Stimulated activated CD4-positive, alpha-beta T cell treated with anti-CD3 and anti-CD28 coated beads, TNF-alpha, amount 100 ng/mL, for 48 hours (primary cell): Measurements from ENCODE around the gene SLIT3.
"Not testable (repeated sequence)": the region's sequence is repeated elsewhere in the genome, so short reads cannot be mapped to it uniquely, and the experiment has no call there.

Experiments
- DNase-seq, 3 donors: peaks; one replicate each; pipeline ENCODE4 v3.0.0-alpha.2; 2020; ENCODE audit warnings: low read depth in 3 of 3

The SLIT3 gene

DNA sequence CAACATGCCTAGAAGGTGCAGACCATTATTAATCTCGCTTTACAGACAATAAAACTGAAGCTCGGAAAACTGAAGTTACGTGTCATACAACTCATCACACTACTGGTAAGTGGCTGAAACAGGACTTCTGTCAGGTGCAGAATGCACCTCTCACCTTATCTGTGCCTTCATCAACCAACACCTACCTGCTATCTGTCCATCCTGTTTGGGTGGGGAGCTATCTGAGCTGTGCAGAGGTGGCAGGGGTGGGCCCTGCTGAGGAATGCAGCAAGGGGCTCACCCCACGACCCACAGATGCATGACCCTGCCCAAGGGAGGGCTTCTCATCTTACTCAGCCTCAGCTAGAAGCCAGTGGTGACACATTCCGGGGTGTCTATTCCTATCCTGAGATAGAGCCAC, 81.6 kb downstream of the SLIT3 start:
- DNase-seq: no peak

- DNase-seq: no peak
Measured at GRCh38 chr5:169218861-169219260, 82.1 kb downstream of the SLIT3 start.

GRCh38 chr5:169218176-169218575, 82.8 kb downstream of the SLIT3 start:
- no peak for DNase-seq

DNA sequence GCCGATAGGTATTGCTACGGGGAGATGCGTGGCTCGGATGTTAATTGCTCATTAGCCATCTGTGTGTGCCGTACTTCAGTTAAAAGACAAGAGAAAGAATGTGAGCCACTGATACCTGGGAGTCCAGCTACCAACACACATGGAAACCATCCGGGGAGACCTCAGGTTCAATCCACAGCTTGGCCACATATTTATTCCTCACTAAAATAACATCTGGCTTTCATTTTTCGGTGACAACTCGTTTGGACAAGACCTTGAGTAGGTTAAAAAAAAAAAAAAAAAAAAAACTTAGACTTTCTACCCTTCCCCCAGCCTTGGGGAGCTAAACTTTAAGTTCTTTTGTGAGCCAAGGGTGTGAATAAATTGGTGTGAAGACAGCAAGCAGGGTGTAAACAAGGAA, 84.1 kb downstream of the SLIT3 start:
- DNase-seq: no peak

GRCh38 chr5:169213479-169213878, 87.5 kb downstream of the SLIT3 start:
- DNase-seq: no peak

DNA sequence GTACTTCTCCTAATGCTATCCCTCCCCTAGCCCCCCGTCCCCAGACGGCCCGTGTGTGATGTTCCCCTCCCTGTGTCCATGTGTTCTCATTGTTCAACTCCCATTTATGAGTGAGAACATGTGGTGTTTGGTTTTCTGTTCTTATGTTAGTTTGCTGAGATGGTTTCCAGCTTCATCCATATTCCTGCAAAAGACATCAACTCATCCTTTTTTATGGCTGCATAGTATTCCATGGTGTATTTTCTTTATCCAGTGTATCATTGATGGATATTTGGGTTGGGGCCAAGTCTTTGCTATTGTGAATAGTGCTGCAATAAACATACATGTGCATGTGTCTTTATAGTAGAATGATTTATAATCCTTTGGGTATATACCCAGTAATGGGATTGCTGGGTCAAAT, 89.2 kb downstream of the SLIT3 start:
- DNase-seq: not testable (repeated sequence)

GRCh38 chr5:169204788-169205400, 96.0 kb downstream of the SLIT3 start:
- no peak for DNase-seq

DNA sequence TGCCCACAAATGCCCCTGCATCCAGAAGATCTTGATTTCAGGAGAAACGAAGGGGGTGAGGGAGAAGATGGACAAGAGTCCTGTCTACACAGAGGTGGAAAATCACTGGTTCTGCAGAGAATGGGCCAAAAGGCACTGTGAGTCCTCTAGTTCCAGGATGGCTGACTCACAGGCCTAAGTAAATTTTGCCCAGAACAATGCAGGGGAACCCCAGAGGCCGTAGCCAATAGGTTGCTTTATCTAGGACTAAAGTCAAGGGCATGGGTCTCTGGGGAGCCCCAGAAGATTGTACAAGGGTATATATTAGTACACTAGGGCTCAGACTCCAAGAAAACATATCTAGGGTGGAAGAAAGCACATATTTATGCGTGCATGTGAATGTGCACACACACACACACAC, 98.0 kb downstream of the SLIT3 start:
- no peak for DNase-seq

DNA sequence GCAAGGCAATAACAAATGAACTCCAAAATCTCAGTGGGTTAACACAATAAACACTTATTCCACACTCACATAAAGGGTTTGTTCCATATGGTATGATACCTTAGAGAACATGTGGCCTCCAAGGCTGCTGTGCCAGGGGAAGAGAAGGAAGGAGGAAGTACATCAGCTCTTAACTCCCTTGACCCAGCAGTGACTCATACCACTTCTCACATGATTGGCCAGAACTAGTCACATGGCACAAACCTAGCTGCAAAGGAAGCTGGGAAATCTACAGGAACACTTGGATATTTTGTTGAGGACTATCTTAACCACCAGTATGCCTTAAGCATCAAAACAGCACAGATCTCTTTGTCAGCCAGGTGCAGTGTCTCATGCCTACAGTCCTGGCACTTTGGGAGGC, 99.3 kb downstream of the SLIT3 start:
- DNase-seq: no peak

- DNase-seq: no peak
Measured at GRCh38 chr5:169200125-169200778, 100.7 kb downstream of the SLIT3 start.

- DNase-seq: no peak
Measured at GRCh38 chr5:169197343-169197742, 103.6 kb downstream of the SLIT3 start.

DNA sequence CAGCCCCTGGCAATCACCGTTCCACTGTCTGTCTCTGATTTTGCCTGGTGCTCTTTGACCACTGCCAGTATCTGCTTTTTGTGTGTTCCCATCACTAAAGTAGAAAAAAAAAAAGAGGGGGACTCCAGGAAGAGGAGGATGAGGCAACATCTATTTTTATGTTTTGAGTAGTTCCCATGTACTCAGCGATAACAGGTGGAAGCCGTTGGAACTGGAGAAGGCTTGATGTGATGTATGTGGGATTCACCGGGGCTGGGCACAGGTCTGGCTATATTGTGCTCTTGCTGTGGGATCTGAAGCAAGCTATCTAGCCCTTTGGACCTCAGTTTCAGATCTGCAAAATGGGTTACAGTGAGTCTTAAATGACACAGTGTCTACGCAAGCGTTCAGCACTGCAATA, 104.9 kb downstream of the SLIT3 start:
- DNase-seq: no peak

DNA sequence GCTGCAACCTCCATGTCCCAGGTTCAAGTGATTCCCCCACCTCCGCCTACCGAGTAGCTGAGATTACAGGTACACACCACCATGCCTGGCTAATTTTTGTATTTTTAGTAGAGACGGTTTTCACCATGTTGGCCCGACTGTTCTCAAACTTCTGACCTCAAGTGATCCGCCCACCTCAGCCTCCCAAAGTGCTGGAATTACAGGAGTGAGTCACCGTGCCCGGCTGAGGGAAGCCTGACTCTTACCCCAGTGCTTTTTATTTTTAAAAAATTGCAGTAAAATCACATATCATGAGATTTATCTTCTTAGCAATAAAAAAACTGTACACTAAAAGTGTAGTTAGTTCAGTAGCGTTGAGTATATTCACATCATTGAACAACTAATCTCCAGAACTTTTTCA, 105.3 kb downstream of the SLIT3 start:
- no peak for DNase-seq

DNA sequence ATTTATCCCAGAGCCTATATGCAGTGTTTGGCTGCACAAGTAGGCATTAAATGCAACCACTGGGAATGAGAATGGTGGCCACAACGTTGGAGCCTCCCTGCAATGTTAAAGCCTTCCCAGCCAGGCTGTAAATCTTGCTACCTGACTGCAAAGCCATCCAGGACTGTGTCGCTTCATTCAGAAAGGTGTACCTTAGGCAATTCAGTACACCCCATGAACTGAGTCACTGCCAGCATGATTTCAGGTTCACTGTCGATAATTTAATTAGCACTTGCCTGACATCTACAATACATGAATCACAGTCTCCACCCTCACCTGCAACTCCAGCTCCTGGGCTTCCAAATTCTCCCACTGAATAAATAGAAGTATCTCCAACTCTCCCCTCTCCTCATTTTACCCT, 108.4 kb downstream of the SLIT3 start:
- no peak for DNase-seq

- DNase-seq: no peak
Measured at GRCh38 chr5:169190849-169191248, 110.1 kb downstream of the SLIT3 start.

DNA sequence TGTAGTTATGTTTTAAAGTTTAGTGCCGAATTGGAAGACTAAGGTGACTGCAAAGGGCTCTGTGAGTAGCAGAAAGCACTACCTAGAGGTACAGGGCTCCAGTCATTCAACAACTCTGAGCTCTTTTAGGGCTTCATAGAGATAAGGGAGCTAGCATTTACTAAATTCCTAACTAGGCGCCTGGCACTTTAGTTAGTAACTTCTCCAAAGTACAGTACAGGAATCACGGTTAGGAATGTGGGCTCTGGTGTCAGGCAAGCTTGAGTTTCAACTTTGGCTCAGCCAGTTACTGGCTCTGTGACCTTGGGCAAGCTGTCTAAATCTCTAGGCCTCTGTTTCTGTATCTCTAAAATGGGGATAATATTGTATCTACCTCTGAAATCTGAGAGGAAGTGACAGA, 115.3 kb downstream of the SLIT3 start:
- DNase-seq: no peak

- DNase-seq: no peak
Measured at GRCh38 chr5:169183576-169183975, 117.4 kb downstream of the SLIT3 start.

GRCh38 chr5:169182797-169183196, 118.1 kb downstream of the SLIT3 start:
- DNase-seq: no peak

- no peak for DNase-seq
Measured at GRCh38 chr5:169181814-169182213, 119.1 kb downstream of the SLIT3 start.

- DNase-seq: no peak
Measured at GRCh38 chr5:169178754-169179153, 122.2 kb downstream of the SLIT3 start.

DNA sequence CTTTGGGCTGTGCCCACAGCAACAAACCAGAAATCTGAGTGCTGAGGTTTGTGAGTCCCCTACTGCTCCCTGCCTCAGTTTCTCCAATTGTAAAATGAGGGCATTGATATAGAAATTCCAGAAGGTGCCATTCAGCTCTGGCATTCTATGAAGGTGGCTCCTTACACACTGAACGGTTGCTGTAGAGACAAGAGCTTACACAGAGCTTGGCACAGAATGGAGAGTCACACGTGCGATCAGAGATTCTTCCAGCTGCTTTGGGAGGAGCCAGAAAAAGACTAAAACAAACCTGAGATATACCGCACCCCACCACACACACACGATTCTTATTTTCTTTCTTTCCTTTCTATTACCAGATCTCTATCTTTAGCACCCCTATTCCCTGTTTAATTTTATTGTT, 122.7 kb downstream of the SLIT3 start:
- no peak for DNase-seq

DNA sequence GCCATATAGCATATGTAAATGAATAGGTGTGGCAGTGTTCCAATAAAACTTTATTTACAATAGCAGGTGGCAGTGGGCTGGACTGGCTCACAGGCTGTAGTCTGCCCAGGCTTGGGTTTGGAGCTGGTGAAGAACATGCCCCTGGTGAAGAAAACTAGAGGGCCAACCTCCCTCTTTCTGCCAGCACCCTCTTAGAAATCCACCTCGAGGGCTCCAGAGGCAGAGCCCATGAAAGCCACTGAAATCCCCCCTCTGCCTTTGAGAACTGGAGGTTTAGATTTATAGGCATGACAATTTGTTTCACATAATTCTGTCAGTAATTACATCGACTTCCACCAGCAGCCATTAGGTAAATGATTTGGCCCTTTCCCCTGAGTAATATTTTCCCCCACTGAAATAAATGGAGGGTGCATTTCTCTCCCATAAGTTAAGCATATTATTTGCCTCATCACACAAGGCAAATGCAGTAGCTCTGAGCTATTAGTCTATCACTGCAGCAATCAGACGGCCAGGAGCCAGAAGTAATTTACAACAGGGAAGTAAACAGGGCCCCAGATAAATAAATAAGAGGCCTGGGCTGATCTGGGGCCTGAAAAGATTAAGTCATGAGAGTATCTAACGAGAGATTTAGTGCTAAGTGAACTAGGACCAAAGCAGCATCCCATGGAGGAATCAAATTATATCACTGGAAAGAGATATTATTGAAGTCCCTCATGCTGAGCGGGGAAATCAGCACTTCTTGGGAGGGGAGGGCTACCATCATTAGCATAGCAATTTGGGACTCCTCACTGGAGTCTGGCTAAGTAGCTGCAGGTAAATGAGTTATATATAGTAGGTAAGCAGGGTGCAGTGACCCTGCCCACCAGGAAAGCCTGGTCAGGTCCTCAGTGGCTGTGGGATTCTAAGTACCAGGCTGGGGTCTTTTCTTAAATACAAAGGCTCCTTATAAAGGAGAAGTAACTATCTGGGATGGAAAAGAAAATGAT, 123.9 kb downstream of the SLIT3 start:
- DNase-seq: no peak

GRCh38 chr5:169175733-169176132, 125.2 kb downstream of the SLIT3 start:
- no peak for DNase-seq
